ENCODE data around the gene KRTAP10-10.
"Not testable (repeated sequence)": the region's sequence is repeated elsewhere in the genome, so short reads cannot be mapped to it uniquely, and the experiment has no call there.

Gene KRTAP10-10

DNA sequence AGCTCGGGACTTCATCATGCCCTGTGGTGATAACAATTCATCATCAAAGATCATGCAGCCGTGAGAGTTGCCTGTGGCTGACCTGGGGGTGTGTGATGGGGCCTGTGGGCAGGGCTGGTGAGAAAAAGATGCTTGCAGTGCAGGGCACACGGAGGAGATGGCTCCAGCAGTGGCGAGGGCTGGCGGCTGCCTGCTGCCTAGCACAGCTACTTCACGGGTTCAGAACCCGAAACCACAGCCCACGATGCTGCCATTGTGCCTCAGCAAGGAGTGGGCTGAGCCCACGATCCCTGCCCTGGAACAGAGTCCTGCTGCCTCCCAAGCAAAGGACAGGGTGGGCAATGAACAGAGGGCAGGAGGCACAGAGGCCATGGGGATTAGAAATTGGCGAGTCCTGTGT lies 10.9 kb upstream of the KRTAP10-10 start:
- no peak for DNase-seq

- DNase-seq: no peak
These were observed 10.4 kb upstream of the KRTAP10-10 start, which contains the start of gene KRTAP10-9 for GRCh38 chr21:44626673-44627143. Gene KRTAP10-9 (plus strand): TSS chr21:44627093. CDS start chr21:44627172, 79 bp downstream.

DNA sequence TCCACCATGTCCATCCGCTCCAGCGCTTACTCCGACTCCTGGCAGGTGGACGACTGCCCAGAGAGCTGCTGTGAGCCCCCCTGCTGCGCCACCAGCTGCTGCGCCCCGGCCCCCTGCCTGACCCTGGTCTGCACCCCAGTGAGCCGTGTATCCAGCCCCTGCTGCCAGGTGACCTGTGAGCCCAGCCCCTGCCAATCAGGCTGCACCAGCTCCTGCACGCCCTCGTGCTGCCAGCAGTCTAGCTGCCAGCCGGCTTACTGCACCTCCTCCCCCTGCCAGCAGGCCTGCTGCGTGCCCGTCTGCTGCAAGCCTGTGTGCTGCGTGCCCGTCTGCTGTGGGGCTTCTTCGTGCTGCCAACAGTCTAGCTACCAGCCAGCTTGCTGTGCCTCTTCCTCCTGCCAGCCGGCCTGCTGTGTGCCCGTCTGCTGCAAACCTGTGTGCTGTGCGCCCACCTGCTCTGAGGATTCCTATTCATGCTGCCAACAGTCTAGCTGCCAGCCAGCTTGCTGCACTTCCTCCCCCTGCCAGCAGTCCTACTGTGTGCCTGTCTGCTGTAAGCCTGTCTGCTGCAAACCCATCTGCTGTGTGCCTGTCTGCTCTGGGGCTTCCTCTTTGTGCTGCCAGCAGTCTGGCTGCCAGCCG lies 9.9 kb upstream of the KRTAP10-10 start:
- DNase-seq: not testable (repeated sequence)

DNA sequence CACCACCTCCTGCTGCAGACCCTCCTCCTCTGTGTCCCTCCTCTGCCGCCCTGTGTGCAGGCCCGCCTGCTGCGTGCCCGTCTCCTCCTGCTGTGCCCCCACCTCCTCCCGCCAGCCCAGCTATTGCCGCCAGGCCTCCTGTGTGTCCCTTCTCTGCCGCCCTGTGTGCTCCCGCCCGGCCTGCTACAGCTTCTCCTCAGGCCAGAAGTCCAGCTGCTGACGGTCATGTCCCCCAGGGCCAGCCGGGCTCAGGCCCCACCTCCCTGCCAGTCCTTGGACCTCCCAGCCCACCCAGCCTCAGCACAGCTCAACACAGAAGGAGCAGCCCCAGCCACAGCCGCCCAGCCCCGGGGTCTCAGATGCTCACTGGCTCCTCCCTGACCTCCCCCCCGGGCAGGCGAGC lies 9.3 kb upstream of the KRTAP10-10 start:
- not testable (repeated sequence) for DNase-seq

DNA sequence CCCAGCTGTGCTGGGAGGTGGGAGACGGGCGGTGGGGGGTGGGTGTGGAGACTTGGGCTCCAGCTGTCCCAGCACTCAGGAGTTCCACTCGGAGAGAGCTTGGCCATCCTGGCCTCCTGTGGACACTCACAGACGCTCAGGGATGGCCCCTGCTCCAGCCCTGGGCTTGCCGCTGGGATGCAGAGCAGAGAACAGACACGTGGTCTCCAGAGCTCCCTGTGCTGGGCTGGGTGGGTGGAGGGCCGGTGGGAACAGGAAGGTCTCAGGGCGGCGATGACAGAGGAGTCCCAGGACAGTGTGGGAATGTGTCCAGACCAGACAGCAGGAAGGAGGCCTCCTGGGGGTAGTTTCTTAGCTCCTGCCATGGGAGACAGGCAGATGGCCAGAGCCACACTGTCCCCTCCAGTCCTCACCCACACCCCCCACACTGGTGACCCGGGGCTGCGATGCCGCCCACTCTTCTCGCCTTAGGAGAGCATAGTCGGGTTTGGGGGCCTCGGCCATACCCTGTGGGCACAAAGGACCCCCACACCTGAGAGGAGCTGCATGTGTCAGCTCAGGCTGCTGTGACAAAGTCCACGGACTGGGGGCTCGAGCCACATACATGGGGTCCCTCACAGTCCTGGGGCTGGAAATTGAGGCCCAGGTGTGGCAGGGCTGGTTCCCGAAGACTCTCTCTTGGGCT lies 8.3 kb upstream of the KRTAP10-10 start:
- DNase-seq: no peak

DNA sequence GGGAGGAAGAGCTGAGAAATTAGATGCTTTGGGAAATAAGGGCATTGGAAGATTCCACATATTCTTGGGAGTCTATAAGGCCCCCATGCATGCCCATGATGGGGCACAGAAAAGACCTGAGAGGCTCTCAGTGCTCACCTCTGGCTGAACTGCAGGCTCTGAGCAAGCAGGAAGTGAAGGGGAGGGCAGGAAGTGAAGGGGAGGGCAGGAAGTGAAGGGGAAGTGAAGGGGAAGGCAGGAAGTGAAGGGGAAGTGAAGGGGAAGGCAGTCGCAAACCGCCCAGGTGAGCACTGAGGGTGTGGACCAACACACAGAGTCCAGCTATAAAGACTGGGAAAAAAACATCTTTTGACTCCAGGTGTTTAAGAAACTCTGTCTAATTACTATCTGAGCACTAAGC lies 6.7 kb upstream of the KRTAP10-10 start:
- DNase-seq: no peak

GRCh38 chr21:44632067-44632466 lies 5.1 kb upstream of the KRTAP10-10 start:
- DNase-seq: no peak

DNA sequence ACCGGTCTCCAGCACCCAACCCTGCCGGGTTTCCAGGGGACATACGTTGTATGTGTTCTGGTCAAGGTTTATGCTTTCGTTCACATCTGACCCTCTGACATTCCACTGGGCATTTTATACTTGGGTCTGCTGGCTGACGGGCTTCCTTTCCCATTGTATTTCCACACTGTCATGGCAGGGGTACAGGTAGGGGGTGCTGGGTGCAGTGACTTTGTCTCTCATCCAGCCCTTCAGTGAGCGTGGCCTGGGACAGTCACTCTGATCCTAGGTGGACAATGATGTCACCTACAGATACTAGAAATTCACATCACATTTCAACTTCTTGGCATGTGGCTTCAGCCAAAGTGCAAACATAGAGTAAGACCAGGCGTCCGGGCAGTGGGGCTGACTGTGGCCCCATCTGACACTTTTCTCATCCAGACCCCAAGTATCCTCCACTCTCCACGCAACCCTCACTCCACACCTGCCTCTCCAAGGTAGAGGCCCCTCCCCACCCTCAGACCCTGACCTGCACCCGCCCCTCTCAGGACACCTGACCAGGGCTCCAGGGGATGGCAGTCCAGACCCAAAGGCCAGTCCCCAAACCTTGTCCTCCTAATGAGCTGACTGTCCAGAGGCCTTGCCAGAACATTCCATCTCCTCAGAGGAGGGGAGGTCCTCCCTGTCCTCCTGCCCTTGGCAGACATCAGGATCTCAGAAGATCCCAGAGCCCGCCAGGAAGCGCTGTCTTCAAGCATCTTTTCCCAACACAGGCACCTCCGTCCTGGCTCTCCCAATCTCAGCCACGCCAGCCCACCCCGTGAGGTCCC lies 743 bp upstream of the KRTAP10-10 start:
- DNase-seq: no peak

DNA sequence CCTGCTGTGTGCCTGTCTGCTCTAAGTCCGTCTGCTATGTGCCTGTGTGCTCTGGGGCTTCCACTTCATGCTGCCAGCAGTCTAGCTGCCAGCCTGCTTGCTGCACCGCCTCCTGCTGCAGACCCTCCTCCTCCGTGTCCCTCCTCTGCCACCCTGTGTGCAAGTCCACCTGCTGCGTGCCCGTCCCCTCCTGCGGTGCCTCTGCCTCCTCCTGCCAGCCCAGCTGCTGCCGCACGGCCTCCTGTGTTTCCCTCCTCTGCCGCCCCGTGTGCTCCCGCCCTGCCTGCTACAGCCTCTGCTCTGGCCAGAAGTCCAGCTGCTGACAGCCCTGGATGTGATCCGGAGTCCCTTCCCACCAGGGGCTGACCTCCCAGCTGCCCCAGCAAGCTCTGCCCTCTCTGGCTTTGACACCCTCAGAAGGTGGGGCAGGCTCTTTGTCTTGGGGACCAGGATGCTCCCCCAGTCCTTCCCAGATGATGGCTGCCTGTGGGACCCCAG lies 744 bp downstream of the KRTAP10-10 start:
- DNase-seq: not testable (repeated sequence)

DNA sequence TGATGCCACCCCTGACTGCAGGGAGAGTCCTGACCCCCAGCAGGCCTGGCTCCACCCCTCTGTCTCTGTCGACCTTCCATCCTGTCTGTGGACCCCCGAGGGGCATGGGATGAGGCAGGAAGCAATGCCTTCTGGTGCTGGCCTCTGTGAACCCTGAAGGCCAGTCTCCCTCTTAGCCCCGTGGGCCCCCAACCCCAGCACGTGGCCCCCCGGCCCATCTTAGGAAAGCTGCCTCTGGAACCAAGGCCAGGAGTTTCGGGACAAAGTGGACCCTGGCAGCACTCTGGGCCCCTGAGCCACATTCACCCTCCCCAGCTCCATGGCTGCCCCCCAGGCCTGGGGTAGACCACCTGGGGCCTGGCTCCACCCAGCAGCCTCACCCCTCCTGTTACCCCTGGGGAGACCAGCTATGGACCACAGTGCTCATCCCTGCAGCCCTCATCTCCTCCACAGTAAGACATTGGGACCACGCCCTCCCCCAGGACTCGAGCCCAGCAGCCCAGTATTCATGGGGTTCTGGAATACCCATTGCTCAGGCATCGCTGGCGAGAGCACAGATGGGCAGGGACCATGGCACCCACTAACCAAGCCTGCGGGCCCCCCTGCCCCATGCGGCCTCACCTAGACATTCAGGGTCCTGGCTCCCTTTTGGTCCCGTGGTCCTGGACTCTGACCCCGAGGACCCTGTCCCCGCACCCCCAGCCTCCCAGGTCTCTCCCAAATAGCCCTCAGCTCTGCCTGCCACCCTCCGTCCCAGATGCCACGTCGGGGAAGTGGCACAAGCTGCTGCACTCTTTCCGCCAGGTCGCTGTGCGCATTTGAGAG lies 1.6 kb downstream of the KRTAP10-10 start:
- not testable (repeated sequence) for DNase-seq

DNA sequence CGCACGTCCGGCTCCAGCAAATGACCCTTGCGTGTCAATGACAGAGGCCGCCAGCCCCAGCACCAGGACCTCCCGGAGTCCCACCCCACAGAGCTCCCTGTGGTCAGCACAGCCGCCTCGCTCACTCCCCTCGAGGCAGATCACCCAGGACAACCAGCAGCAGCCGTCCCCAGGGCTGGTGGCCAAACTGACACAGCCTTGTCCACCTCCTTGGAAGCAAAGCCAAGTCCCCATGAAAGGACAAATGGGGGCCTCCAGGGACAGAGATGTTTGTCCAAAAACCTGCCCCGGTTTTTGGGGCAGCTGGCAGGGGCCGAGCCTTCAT lies 2.1 kb downstream of the KRTAP10-10 start:
- no peak for DNase-seq

DNA sequence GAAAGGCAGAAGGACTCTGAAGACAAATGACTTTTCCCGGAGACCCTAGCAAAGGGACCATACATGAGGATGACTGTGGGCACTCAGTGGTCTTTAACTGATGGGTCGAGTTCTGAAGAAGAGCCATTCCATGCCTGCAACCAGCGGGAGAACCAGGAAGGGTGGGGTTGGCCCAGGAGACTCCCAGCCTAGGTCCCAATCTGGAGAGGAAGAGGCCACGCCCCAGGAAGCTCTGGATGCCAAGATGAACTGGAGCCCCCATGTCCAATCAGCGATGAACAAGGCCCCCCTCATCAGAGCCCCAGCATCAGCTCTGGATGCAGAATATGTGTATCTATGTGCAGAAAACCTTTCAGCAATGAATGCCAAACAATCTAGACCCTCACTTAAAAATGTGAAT lies 3.6 kb downstream of the KRTAP10-10 start:
- no peak for DNase-seq

- no peak for DNase-seq
These were observed 6.7 kb downstream of the KRTAP10-10 start for GRCh38 chr21:44643741-44644310.

GRCh38 chr21:44644878-44645277 lies 7.7 kb downstream of the KRTAP10-10 start:
- no peak for DNase-seq

- DNase-seq: not testable (repeated sequence)
These were observed 9.4 kb downstream of the KRTAP10-10 start, which contains the start of gene KRTAP10-11 for GRCh38 chr21:44646366-44647221. Gene KRTAP10-11 (plus strand): TSS chr21:44646414. CDS start chr21:44646459, 45 bp downstream.

DNA sequence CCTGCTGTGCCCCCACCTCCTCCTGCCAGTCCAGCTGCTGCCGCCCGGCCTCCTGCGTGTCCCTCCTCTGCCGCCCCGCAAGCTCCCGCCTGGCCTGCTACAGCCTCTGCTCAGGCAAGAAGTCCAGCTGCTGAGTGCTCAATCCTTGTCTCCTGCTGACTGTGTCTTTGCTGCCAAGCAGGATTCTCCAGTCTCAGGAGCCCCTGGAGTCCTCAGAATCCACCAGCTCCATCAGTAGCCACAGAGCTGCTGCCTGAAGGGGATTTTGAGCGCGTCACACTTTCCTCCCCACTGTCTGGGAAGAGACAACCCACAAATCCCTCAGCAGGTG lies 10.0 kb downstream of the KRTAP10-10 start:
- DNase-seq: no peak

DNA sequence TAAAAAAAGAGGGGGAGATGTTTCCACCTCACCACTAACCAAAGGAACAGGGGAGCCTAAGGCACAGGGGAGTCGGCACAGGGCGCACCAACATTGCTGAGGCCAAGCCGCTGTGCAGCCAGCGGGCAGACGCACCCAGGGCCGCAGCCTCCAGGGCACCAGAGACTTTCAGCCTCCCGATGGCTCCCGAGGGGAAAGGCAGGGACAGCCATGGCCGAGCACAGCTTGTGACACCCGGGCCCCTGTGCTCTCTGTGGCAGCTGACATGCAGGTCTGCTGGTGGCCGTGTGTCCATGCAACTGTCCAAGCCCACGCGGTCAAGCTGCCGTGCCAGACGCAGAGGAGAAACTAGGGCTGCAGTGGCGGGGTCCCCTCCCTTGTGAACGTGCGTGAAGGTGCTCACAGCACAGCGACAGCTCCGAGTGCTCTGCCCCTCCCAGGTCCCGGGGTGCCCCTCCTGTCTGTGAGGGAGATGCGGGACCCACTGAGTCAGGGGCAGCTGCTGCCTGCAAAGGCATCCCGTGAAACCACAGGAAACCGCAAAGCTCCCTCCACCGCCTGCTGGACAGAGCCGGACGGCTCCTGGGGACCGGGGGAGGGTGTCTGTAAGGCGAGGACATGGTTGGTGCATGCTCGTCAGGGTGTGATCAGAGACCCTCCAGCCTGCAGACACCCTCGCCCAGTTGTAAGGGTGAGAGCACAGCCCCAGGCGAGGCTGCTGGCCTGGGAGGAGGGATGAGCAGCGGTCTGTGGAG lies 11.6 kb downstream of the KRTAP10-10 start:
- no peak for DNase-seq

DNA sequence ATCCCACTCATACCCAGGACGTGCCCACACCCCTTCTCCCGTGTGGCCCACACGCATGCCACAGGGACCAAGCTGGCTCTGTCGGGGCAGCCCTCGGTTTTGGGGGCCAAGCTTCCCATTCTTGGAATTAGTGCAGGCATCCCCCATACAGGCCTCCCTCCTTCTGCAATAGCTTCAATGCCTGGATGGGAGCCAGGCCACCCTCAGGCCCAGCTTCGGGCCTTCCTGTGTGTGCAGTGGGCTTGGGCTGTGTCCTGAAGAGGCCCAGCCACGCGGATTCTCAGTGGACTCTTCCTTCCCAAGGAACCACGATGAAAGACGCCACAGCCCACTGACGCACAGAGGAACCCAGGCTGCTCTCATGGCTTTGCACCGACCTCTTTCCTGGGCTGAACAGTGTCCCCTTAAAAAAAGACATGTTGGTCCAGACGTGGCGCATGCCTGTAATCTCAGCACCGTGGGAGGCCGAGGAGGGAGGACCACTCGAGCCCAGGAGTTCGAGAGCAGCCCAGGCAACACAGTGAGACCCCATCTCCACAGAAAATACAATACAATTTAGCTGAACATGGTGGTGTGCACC lies 12.5 kb downstream of the KRTAP10-10 start:
- DNase-seq: no peak

Measured in amygdala (tissue), 56 donors.